Activated T-helper 9 cell treated with anti-CD3 and anti-CD28 coated beads, Interleukin-2, amount 50 U/mL, for 16 hours (primary cell): ENCODE measurements around the gene ART3.
A peak's percentile ranks its signal among the peaks of the same experiment; 100 is the strongest.
"Not testable (repeated sequence)": the region's sequence is repeated elsewhere in the genome, so short reads cannot be mapped to it uniquely, and the experiment has no call there.

Source experiments
- DNase-seq: peaks from one replicate; pipeline ENCODE4 v3.0.0-alpha.2; 2020; ENCODE audit warnings: low read depth

Gene ART3, protein sequence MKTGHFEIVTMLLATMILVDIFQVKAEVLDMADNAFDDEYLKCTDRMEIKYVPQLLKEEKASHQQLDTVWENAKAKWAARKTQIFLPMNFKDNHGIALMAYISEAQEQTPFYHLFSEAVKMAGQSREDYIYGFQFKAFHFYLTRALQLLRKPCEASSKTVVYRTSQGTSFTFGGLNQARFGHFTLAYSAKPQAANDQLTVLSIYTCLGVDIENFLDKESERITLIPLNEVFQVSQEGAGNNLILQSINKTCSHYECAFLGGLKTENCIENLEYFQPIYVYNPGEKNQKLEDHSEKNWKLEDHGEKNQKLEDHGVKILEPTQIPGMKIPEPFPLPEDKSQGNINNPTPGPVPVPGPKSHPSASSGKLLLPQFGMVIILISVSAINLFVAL

GRCh38 chr4:76074468-76074867 is at the start of gene ART3:
Gene ART3 (plus strand): TSS chr4:76074709. CDS start chr4:76075890, 1,181 bp downstream.
- no peak for DNase-seq

DNA sequence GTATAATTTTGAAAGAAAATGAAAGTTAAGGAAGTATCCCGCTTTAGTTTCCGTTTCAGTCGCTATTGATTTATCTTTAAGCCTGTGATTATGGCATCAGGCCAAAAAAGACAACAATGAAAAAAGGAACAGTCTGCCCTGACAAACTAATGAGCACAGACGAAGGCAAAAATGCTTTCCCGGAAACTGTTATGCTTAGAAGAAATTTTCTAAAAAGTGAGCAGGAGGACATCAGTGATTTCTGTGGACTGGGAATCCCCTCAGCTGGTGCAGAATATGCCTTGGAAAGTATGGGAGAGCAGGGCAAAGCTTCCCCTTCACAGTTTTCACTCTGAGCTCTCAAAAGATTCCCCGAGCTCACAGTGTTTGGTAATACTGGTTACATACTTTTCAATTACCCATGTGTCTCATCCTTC is 46.2 kb upstream of the ART3 start:
- no peak for DNase-seq

- DNase-seq, result no peak
Measured at GRCh38 chr4:76029300-76029699, 45.2 kb upstream of the ART3 start.

GRCh38 chr4:76035141-76035540 is 39.4 kb upstream of the ART3 start:
- DNase-seq, result no peak

- no peak for DNase-seq
Measured at GRCh38 chr4:76035799-76036380, 38.6 kb upstream of the ART3 start, which contains the start of gene CXCL11. Gene CXCL11 (minus strand): TSS chr4:76036070. CDS start chr4:76035987, 83 bp downstream.

GRCh38 chr4:76036855-76037254 is 37.7 kb upstream of the ART3 start:
- no peak for DNase-seq

DNA sequence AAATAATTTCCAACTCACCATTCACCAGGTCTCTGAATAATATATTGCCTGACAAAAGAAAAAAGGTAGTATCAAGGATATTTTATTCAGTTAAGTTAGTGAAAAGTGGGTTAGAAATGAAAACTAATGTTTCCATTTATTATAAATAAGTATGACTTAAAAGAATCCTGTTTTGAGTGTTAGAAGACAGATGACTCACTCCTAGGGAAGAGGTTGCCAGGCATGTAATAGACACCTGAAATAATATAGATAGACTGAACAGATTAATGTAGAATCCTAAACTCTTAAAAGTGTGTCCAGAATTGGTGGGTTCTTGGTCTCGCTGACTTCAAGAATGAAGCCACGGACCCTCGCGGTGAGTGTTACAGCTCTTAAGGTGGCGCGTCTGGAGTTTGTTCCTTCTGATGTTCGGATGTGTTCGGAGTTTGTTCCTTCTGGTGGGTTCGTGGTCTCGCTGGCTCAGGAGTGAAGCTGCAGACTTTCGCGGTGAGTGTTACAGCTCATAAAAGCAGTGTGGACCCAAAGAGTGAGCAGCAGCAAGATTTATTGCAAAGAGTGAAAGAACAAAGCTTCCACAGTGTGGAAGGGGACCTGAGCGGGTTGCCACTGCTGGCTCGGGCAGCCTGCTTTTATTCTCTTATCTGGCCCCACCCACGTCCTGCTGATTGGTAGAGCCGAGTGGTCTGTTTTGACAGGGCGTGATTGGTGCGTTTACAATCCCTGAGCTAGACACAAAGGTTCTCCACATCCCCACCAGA is 32.1 kb upstream of the ART3 start:
- DNase-seq, result not testable (repeated sequence)

DNA sequence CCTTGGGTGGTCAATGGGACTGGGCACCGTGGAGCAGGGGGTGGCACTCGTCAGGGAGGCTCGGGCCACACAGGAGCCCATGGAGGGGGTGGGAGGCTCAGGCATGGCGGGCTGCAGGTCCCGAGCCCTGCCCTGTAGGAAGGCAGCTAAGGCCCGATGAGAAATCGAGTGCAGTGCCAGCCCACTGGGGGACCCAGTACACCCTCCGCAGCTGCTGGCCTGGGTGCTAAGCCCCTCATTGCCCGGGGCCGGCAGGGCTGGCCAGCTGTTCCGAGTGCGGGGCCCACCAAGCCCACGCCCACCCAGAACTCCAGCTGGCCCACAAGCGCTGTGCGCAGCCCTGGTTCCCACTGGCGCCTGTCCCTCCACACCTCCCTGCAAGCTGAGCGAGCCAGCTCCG is 31.2 kb upstream of the ART3 start:
- DNase-seq, result not testable (repeated sequence)

- not testable (repeated sequence) for DNase-seq
Measured at GRCh38 chr4:76044686-76045085, 29.8 kb upstream of the ART3 start.

GRCh38 chr4:76049860-76050416 is 24.6 kb upstream of the ART3 start:
- not testable (repeated sequence) for DNase-seq

DNA sequence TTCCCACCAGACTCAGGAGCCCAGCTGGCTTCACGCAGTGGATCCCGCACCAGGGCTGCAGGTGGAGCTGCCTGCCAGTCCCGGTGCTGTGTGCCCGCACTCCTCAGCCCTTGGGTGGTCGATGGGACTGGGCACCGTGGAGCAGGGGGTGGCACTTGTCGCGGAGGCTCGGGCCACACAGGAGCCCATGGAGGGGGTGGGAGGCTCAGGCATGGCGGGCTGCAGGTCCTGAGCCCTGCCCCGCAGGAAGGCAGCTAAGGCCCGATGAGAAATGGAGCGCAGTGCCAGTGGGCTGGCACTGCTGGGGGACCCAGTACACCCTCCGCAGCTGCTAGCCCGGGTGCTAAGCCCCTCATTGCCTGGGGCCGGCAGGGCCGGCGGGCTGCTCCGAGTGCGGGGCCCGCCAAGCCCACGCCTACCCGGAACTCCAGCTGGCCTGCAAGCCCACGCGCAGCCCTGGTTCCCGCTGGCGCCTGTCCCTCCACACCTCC is 23.9 kb upstream of the ART3 start:
- DNase-seq, result not testable (repeated sequence)

DNA sequence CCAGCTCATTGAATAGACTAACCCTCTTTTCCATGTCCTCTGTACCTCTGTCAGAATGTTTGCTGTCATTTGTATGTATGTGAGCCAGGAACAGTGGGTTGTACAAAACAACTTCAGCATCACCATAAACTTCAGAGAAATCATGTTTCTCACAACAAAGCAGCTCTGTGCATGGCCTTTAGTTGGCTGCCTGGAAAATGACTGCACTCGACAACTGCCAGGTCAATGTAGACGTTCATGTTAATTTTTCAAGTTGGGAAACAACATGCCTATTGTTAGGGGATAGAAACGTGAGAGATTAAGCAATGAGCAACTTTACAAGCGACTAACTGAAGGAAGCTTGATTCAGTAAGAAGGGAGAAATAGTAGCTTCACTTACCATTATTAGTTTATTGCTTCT is 20.8 kb upstream of the ART3 start:
- DNase-seq, result no peak

- DNase-seq, result no peak
Measured at GRCh38 chr4:76055016-76055415, 19.5 kb upstream of the ART3 start.

- DNase-seq, result no peak
Measured at GRCh38 chr4:76055421-76055820, 19.1 kb upstream of the ART3 start.

DNA sequence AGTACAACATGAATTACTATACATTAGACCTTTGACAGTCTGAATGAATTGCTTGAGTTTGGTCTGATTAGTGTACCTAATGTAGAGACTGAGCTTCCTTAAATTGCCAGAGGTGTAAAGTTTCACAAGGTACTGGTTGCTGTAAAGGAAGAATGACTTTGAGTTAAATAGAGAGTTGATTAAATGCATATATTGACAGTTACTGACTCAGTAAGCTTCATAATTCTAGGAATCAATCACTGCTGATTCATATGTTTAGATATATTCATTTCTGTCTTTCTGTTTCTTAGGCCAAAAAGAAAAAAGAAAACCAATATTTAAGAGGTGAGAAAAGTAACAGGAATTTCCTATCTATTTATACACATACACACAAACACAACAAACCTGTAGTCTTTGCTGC is 16.2 kb upstream of the ART3 start:
- DNase-seq, result no peak

GRCh38 chr4:76058888-76059426 is 15.6 kb upstream of the ART3 start:
- no peak for DNase-seq

DNA sequence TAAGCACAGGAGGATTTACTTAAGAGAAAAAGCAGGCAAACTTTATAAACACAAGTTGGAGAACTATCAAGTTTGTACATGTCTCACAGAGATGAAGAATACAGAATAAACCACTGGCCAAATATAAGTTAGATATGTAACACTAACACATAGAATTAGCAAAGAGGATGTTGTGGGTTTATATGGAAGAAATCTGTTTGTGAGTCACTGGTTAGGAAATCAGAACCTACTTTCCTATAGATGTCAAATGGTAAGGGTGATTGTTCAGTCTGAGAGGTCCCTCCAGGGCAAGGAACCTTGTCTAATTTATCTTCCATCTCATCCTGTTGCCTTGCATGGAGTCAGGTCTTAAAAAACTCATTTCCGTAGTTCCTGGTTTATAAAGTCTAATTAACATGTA is 14.8 kb upstream of the ART3 start:
- DNase-seq, result no peak

GRCh38 chr4:76060506-76060905 is 14.0 kb upstream of the ART3 start:
- no peak for DNase-seq

- DNase-seq, result no peak
Measured at GRCh38 chr4:76061421-76061820, 13.1 kb upstream of the ART3 start.

DNA sequence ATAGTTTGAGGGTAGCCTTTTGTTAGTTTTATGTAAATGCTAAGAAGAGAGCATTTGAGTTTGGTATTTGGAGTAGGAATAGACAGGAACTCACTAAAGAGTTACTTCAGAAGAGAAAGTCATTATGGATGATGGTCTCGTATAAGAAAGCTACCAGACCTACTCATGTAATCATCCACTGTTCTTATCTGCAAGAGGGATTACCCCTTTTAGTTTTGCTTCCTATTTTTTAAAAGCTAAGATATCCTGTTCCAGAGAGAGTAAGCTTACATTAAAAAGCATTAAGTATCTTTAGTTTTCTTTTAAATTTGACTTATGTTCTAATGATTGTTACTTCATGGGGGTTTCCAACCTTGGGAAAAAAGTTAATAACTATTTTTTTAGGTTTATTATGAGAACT is 12.5 kb upstream of the ART3 start:
- DNase-seq, result no peak

GRCh38 chr4:76066546-76066945 is 8.0 kb upstream of the ART3 start:
- no peak for DNase-seq

GRCh38 chr4:76067652-76068286 is 6.7 kb upstream of the ART3 start:
- DNase-seq, result peak; percentile 45
